ENCODE results near the gene NPHS1.

GRCh38 chr19:35887197-35887596 is 34.9 kb upstream of the NPHS1 start:
- TF ChIP-seq CTCF (IDR thresholded peaks at IDR 0.05) = no peak
- no peak for TF ChIP-seq POLR2A (IDR thresholded peaks at IDR 0.05)

All from vagina (tissue), 2 donors.